NCI-H2107 (cell line): ENCODE data around the gene ACTA2.

ENCODE experiments used
- DNase-seq: peaks from one replicate; lab custom pipeline; 2025; lab: John Stamatoyannopoulos, UW

The ACTA2 gene

DNA sequence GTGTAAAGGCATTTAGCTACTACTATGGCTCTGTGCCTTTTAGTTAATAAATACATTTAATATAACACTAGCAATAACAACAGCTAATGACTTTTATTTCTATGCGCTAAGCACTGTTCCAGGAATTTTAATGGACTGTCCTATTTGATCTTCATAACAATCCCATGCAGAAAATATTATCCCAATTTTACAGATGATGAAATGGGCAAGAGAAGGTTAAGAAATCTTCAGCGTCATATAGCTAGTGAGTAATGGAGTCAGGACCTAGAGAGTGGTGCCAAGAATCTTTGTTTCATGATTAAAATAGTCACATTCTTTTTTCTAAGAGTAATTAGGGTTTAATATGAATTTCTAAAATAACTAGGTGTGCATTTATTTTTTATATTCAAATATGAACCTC is 32.4 kb downstream of the ACTA2 start:
- DNase-seq = no peak

DNA sequence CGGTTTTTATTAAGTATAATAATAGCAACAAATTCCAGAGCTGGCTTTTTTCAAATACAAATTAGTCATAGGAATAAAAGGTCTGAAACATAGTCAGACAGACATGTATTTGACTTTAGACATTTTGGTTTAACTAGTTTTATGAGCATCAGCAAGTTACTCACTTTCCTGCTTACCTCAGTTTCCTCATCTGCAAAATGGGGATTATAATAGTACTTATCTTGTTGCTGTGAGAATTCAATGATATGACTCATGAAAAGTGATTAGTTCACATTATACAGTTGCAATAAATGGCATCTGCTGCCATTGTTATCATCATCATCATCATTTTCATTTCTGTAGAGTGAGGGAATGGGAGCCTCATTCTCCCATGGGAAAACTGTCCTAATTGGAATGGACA is 33.5 kb downstream of the ACTA2 start:
- DNase-seq = no peak

DNA sequence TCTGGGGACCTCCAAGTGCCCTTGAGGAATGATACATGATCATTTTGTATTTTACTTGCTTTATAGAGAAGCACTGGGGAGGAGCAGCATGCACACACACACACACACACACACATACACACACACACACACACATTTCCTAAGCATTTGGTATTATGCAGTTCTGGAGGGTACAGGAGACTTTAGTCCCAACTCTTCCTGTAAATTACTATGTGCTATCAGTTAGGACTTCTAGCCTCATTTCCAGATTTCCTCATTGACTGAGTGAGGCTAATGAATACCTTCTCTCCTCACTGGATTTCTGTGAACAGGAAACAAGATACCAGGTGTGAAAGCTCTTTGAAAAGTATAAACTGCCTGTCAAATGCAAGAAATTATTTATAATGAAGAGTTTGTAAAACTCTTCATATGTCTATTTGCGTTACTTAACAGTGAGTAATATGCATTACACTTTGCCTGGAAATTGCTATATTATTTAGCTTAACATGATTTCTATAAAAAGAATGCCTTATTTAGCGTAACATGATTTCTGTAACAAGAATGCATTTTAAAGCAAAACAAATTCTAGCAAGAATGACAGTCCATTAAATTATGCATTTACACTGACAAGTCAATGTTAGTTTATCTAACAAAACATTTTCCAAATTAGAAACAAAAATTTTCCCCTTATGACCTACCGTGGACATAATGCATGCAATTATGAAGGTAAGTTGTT is 34.2 kb downstream of the ACTA2 start:
- DNase-seq = no peak

GRCh38 chr10:88916986-88917385 is 35.6 kb downstream of the ACTA2 start:
- no peak for DNase-seq

DNA sequence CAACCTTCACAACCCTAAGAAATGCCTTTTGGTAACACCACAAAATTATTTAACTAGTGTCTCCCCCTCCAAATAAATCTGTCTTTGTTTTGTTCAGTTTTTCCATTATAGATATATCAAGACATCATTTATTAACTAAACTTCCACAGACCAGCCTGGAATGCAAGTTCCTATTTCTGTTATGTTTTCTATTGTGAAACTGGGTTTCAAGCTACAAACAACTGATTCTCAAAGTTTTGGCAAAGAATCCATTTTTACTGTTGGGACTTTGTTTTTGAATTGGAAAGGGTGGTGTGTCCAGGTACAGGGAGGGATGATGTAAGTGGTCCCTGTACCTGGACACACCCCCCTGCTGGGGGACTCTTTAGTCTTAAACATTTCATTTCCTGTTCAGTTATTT is 36.3 kb downstream of the ACTA2 start:
- no peak for DNase-seq

- no peak for DNase-seq
Observed at GRCh38 chr10:88915781-88916180, 36.8 kb downstream of the ACTA2 start.

DNA sequence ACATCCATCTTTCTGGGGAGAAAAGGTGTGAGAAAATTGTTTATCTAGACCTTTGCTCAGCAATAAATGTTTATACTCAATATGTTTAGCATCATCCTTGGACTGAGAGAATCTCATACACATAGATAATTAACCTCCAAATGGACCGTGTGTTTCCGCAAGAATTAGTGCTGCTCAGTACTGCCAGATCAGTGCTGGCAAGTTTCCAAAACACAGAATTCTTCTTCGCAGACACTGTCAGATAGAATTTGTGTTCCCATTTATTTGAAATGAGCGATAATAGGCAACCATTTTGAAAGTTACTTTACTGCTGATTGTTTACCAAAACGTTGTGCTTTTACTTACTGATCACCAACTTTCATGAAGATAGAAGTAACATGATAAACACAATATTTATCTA is 38.8 kb downstream of the ACTA2 start:
- DNase-seq = no peak

DNA sequence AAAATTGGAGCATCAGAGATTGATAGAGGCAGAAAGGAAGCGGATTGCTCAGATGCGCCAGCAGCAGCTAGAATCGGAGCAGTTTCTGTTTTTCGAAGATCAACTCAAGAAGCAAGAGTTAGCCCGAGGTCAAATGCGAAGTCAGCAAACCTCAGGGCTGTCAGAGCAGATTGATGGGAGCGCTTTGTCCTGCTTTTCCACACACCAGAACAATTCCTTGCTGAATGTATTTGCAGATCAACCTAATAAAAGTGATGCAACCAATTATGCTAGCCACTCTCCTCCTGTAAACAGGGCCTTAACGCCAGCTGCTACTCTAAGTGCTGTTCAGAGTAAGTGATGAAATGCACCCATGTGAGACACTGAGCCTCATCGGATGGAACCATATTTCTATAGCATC is 39.4 kb downstream of the ACTA2 start:
- no peak for DNase-seq

DNA sequence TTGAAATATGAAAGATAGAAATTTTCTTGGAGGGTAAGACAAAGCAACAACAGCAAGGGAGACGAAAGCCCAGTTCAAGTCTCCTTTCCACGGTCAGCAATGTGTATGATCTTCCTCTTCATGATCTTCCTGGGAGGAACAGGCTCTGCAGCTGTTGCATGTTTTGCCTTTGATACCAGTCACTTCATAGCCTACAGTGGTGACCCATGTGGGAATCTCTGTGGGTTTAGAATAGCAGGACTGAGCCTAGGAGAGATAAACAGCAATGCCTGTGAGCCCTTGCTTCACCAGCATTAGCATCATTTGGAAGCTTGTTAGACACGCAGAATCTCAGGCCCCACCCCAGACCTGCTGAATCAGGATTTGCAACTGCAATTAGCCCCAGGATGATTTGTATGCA is 40.7 kb downstream of the ACTA2 start:
- DNase-seq = no peak

DNA sequence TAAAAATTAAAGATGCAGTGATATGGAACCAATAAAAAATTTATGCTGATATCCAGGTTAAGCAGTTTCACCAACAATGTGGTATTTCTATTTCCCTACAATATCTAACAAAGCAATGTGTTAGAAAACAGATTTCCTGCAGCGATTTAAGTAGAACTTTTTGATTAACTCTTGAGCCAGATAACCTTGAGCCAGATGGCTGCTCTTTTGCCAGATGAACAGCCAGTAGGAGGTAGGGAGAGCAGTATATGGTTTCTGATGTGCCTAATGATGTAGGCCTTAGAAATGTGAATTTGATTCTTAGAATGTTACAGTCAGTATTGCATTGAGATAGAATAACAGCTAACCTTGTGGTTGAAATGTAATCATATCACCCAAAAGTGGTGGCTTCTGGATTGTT is 41.5 kb downstream of the ACTA2 start:
- DNase-seq = no peak

DNA sequence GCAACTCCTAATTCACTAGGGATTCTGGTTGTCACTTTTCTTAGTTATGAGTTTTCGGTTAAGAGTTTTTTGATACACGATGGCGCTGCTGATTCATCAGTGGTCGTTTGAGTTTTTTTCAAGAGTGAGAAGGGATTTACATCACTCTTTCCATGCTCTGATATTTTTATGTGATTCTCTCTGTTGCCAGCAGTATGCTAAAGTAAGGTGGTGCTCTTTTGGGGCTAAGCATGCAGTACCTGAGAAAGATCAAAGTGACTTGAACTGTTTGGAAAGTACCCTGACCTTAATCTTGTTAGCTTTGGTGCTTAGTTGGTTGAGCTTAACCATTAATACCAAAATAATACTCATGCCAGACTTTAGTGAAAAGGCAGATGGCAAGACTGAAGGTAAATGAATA is 44.4 kb downstream of the ACTA2 start:
- no peak for DNase-seq

- DNase-seq = no peak
Observed at GRCh38 chr10:88906921-88907320, 45.7 kb downstream of the ACTA2 start.

- DNase-seq = no peak
Observed at GRCh38 chr10:88903715-88904114, 48.9 kb downstream of the ACTA2 start.

DNA sequence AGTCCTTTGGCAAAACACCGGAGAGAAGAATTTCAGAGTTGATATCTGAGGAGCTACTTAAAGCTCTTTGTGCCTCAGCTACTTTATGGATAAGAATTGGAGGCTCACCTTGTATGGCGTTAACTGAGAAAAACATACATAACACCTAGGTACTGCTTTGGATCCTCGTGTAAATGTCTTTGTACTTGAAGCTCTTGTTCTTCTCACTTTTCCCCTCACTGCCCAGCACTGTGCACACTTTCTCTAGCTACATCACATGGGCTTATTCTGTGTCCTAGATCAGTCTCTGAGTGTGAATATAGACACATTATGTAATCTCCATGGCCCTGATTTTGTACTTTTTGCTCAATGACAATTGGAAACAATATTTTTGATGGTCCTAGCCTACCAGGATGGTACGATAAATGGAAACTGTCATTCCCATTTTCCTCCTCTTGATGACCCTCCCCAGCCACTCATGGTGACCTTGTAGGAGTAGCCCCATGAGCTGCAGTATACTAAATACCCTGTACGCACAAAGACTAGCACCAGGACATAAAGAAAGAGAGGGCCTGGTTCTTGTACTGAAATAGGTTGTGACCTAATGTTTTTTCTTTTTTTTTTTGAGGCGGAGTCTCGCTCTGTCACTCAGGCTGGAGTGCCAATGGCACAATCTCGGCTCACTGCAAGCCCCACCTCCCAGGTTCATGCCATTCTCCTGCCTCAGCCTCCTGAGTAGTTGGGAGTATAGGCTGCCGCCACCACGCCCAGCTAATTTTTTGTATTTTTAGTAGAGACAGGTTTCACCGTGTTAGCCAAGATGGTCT is 50.4 kb downstream of the ACTA2 start:
- no peak for DNase-seq

DNA sequence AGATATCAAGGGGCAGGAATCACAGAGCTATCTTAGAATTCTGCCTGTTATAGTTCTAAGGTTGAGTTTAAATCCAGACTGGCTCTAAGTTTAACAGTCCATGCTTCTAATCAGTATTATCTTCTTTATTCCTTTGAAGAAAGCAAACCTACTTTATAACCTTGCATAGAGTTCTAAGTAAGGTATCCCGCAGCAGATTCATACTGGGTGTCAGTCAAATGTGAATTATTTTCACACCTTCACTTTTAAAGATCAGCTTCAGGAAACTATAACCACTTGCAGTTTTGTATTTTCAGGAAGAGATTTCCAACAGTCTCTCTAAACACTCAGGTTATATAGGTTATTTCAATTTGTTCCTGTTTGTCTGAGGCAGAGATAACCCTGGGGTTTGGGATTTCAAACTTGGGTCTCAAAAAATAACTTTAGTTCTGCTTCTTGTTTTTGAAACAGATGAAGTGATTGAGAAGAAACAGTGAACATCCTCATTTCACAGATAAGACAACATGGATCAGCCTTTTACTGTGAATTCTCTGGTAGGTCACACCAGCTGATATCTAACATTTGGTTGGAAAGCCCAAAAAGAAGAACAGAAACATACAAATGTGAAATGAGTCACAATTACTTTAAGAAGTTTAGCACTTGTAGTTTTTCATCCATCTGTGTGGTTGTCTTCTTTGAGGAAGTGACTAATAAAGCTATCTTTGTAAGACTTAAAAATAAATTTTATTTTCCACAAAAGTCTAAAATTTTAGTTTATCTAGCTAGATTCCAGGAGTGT is 51.2 kb downstream of the ACTA2 start:
- no peak for DNase-seq

DNA sequence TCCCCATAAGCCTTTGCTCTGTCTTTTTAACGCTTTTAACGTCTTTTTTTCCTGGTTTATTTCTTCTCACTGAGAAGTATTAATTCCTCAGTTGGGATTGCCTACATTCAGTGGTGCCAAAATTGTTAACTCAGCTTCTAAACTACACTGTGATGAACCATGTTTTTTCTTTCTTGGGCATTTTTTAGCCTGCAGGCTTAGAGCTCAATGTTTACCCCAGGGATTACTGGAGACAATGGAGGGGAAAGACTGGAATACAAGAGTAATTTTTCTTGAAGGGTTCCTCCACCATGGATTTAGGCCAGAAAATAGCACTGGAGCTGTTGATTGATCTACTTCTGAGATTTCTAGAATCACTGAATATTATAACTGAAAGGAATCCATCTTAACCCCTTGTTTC is 52.7 kb downstream of the ACTA2 start:
- no peak for DNase-seq

DNA sequence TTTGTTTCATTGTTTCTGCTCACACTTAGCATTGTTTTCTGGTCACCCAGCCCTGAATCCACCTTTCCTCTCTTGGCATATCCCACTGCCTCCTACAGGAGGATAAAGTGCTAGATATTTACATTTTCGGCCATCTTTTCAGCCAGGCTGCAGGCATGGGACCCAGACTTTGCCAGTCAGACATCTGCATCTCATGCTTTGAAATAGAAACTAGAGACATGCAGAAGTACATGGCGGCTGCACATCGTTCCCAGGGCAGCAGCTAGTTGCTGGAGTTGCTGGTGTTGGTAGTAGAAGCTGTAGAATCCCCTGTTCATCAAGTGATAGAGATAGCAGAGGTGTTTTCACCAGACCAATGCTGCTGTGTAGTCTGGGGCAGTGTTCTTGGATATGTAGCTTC is 53.8 kb downstream of the ACTA2 start:
- no peak for DNase-seq

DNA sequence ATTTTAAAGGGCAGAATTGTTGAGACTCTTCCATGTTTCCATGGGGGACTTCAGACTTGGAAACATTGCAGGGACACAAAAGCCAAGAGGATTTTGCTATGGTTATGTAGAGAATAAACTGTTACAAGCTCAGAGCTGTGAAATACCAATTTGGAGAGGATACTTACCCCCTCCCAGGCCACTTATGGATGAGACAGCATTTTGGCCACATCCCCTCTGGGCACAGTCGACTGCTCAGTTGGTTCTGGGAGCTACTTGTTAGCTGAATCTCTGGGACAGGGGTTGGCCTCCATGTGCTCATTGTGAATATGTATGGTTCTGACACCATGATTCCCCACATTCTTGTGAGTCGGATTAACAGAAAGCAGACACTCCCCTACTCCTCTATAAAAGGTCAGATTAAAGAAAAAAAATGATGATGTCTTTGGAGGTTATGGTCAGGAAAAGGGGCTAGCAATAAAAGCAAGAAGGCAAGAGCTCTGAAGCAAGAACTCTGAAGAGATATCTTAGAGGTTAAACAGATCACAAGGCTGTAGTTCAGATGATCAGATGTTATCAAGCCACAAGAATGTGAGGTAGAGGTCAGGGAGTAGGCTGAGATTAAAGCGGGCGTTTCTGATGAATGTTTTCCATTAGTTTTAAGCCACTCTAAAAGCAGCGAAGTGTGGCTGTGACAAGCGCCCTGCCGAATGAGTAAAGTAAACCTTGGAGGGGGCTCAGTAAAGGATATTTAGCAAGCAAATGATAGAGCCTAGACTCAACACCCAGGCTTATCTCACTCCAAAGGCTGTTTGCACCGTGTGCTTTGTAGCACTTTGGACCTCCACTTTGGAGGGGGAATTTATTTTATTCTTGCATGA is 55.3 kb downstream of the ACTA2 start:
- no peak for DNase-seq

DNA sequence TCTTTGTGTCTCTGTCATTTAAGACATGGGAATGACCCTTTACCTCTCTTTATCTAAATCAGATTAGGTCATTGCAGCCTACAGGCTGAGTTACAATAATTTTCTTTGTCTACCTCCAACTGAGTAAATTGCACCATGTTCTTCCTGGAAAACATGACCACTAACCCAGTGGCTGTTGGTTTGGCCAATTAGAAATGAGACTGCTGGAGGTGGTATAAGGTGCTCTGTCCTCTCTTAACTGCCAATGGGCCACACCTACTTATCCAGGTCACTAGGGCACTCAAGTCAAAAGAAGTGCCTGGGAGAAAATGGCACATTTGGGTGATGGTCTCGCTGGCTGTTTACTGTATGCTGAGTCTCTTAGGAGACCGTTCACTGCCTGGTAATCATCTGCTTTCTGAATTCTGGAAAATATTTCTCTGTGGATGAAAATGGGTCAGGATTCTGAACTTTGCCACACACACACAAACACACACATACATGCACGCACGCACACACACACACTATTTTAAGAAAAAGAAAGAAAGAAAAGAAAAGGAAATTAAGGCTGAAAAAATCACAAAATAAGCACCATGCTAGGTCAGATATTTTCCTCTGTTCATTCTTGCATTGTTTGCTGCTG is 56.1 kb downstream of the ACTA2 start:
- no peak for DNase-seq

DNA sequence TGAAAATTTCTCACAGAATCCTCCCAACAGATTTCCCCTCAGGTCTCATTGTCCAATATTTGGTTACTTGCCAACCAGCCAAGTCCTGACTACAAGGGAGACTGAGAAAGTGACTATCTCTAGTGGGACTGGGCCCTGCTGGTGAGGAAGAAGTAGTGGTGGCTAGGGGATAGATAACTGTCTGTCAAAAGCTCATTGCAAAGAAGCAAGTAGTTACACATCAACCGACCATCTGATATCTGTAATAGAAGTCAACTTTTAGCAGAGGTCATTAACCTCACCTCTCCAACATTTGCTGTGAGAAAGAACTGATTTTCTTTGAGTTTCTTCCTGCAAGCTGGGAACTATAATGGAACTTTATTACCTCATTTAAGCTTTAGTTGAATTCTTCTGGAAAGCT is 57.3 kb downstream of the ACTA2 start:
- no peak for DNase-seq

DNA sequence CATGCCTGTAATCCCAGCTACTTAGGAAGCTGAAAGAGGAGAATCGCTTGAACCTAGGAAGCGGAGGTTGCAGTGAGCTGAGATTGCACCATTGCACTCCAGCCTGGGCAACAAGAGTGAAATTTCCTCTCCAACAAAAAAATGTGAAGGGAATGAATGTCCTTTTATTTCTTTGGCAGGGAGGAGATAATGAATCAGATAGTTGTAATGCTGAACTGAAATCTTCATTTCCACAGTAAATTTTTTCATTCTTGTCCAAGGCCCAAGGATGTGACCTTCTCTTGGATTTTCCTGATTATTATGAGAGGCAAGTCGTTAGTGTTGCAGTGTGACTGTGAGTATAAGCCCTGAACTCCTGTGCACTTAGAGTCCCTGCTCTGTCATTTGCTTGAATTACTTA is 59.0 kb downstream of the ACTA2 start:
- DNase-seq = no peak
